Right lobe of liver (tissue), 6 donors: ENCODE data around the gene DLK2. TPM values are rescaled to one million over a fixed set of nuclear protein-coding genes. Genes with fewer than 3 reads are reported as not detected.
"Not testable (repeated sequence)": the region's sequence is repeated elsewhere in the genome, so short reads cannot be mapped to it uniquely, and the experiment has no call there.

Experiments
- ATAC-seq, 4 donors: fragments of 200-7000 bp; cut with Tn5 transposase; one replicate each; pipeline ENCODE4 v1.9.1; 2020; ENCODE audit warnings: mild to moderate bottlenecking in 4 of 4, moderate library complexity in 4 of 4
- DNase-seq, 3 donors: peaks; one replicate each; pipeline ENCODE4 v3.0.0-alpha.2; 2020
- H3K27ac ChIP-seq, 3 donors: fragments of 200-600 bp; one replicate each; pipeline ENCODE4 v1.8.0; 2022
- H3K27me3 ChIP-seq, 2 donors: fragments of 200-600 bp; one replicate each; pipeline ENCODE4 v1.8.0; 2022
- H3K36me3 ChIP-seq, 4 donors: fragments of 200-600 bp; sonication (generic) in 1 of 4; one replicate each; pipeline versions ENCODE4 v1.5.1 to v1.8.0; 2017 to 2022; ENCODE audit warnings: control low read depth in 1 of 4
- H3K4me1 ChIP-seq, 4 donors: fragments of 200-600 bp; sonication (generic) in 1 of 4; one replicate each; pipeline versions ENCODE4 v1.5.1 to v1.8.0; 2017 to 2022; ENCODE audit warnings: control low read depth in 1 of 4
- H3K4me3 ChIP-seq, 3 donors: fragments of 200-600 bp; one replicate each; pipeline ENCODE4 v1.8.0; 2022
- H3K9me3 ChIP-seq, 4 donors: fragments of 200-600 bp; sonication (generic) in 1 of 4; one replicate each; pipeline versions ENCODE4 v1.5.1 to v1.8.0; 2017 to 2022; ENCODE audit warnings: control low read depth in 1 of 4
- CTCF ChIP-seq, 4 donors: fragments of 200-600 bp in 3 of 4; fragments of 450-650 bp in 1 of 4; IDR thresholded peaks; one replicate each; pipeline versions ENCODE4 v1.5.1 to v1.8.0; 2016 to 2022; ENCODE audit warnings: antibody characterized with exemption in 4 of 4, mild to moderate bottlenecking in 2 of 4
- POLR2A ChIP-seq: fragments of 450-650 bp; IDR thresholded peaks from one replicate; pipeline ENCODE4 v1.6.1; 2017; ENCODE audit warnings: antibody characterized with exemption, mild to moderate bottlenecking
- WGBS: methylation state at CpG from one replicate; pipeline ENCODE4 v1.1.6; 2018; ENCODE audit warnings: low coverage, low lambda C conversion rate; ENCODE audit not compliant: insufficient coverage; ENCODE audit errors: missing lambda C conversion rate; 5-methylcytosine and 5-hydroxymethylcytosine counted together
- intact Hi-C, 2 donors: fragments of 100-400 bp; cut with DNase I; formaldehyde crosslinking; loops; one replicate each; pipeline versions ENCODE4 v1.11.2 to v1.14.1; 2022
- total RNA-seq, 6 experiments: library from RNA; depleted of rRNA in 2 of 6; stranded (reverse); fragments of >200 nt in 2 of 6; fragmentation: NEBNext Ultra II Directional in 3 of 6; extraction: Animal tissue kit (Norgen Biotek cat#: 25700) in 3 of 6; gene quantifications; one replicate each; pipeline versions ENCODE4 v1.1.0 to v1.2.4, GENCODE V29; 2016 to 2023
- donor health status: DM: no; HTN: yes; CAD: no.
- donor health status: DM: no; HTN: no; CAD: no.
- donor health status: DM: no; HTN: no; CAD: no.
- donor health status: DM: no; HTN: yes; CAD: no.
- donor health status: DM: no; HTN: yes; CAD: no.

The DLK2 gene
- total RNA-seq, 6 experiments from 2014 or later: 0.13 TPM; not detected in 5

DNA sequence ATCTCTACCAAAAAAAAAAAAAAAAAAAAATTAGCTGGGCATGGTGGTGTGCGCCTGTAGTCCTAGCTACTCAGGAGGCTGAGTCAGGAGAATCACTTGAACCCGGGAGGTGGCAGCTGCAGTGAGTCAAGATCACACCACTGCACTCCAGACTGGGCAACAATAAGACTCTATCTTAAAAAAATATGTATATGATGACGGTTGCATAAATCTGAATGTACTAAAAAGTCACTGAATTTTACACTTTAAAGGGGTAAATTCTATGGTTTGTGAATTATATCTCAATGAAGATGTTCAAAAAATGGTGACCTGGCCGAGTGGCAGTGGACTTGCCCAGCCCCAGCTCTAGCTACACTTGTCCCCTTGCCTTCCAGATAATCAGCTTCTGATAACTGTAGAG is 38.4 kb downstream of the DLK2 start:
- WGBS: 84% methylated on average over 4 of the region's 4 CpGs
- Histone ChIP-seq H3K9me3 (no peaks in the 10 kb centered on the region), H3K36me3 (no peaks in the 10 kb centered on the region), H3K27ac (no peak overlapping the region), H3K4me1 (no peaks in the 10 kb centered on the region), H3K4me3 (no peak overlapping the region), H3K27me3 (no peaks in the 10 kb centered on the region)
- ATAC-seq (no peak), DNase-seq (no peak)
- no peak for TF ChIP-seq POLR2A
- intact Hi-C loops: no loop called here

DNA sequence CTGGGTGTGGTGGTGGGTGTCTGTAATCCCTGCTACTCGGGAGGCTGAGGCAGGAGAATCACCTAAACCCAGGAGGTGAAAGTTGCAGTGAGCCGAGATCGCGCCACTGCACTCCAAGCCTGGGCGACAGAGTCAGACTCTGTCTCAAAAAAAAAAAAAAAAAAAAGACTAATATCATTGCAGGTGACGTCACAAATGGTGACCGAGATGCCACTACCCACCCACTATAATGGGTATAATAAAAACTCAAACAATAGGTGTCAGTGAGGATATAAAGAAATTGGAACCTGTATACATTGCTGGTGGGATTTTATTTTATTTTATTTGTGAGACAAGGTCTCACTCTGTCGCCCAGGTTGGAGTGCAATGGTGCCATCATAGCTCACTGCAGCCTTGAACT is 40.1 kb downstream of the DLK2 start:
- H3K4me1 ChIP-seq, ATAC-seq, intact Hi-C loops, H3K9me3 ChIP-seq, DNase-seq, H3K4me3 ChIP-seq, H3K27me3 ChIP-seq, H3K36me3 ChIP-seq, H3K27ac ChIP-seq: not testable (repeated sequence)
- WGBS: 94% methylated on average over 7 of the region's 8 CpGs

DNA sequence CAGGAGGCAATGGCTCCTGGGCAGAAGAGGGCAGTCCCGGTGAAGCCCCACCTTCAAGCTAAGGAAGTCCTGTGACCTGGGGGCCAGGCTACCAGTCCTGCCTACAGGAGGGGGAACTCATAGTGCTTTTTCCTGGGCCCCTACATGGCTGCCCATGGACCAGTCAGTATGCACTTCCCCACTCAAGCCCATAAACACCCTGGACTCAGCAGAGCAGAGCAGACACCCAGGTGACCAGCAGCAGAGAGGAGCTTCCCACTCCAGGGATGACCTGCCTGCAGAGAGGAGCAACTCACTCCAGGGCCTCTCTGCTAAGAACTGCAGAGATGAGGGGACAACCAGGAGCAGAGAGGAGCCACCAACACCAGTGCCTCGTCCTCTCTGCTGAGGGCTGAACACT is 42.3 kb downstream of the DLK2 start:
- no CpG with 5 or more reads among the region's 2 CpGs for WGBS

GRCh38 chr6:43412541-43412940 is 42.8 kb downstream of the DLK2 start:
- Histone ChIP-seq H3K4me1 (no peaks in the 10 kb centered on the region), H3K9me3 (no peaks in the 10 kb centered on the region), H3K27me3 (no peaks in the 10 kb centered on the region), H3K4me3 (no peak overlapping the region), H3K36me3 (no peaks in the 10 kb centered on the region), H3K27ac (no peak overlapping the region)
- intact Hi-C loops: no loop called here
- TF ChIP-seq CTCF (IDR thresholded peaks at IDR 0.05) (no peak), POLR2A (no peak)
- ATAC-seq (no peak), DNase-seq (no peak)
- WGBS: 70% methylated on average over 4 of the region's 5 CpGs

More for the DNA sequence above, 42.3 kb downstream of the DLK2 start:
- intact Hi-C loops: no loop called here
- no peak for TF ChIP-seq POLR2A
- no peak for TF ChIP-seq CTCF (IDR thresholded peaks at IDR 0.05)
- no peak for DNase-seq
- H3K4me3 ChIP-seq: no peak overlapping the region
- no peak overlapping the region for H3K27ac ChIP-seq
- no peaks in the 10 kb centered on the region for H3K9me3 ChIP-seq
- no peak for ATAC-seq
- no peaks in the 10 kb centered on the region for H3K27me3 ChIP-seq
- H3K4me1 ChIP-seq: no peaks in the 10 kb centered on the region
- H3K36me3 ChIP-seq: no peaks in the 10 kb centered on the region

DNA sequence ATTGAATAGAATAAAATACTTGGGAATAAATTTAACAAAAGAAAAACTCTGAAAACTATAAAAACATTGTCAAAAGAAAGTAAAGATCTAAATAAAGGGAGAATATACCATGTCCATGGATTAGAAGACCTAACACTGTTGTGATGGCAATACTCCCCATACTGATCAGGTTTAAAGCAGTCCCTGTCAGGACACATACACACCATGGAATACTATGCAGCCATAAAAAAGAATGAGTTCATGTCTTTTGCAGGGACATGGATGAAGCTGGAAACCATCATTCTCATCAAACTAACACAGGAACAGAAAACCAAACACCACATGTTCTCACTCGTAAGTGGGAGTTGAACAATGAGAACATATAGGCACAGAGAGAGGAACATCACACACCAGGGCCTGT is 44.6 kb downstream of the DLK2 start:
- ATAC-seq, H3K4me1 ChIP-seq, intact Hi-C loops, H3K9me3 ChIP-seq, H3K36me3 ChIP-seq, H3K27ac ChIP-seq, H3K27me3 ChIP-seq, H3K4me3 ChIP-seq, DNase-seq: not testable (repeated sequence)
- 100% methylated on average over 1 of the region's 1 CpG for WGBS

DNA sequence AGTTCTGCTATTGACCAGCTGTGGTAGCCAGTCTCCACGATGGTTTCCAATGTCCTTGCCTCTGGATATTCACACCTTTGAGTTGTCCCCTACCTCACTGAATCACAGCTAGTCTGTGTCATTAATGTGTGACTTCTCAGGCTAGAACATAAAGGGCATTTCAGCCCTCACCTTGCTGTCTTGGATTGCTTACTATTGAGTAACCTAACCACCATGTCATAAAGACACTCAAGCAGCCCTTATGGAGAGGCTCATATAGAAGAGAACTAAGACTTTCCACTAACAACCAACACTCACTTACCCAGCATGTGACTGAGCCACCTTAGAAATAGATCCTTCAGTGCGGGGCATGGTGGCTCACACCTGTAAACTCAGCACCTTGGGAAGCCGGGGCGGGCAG is 47.1 kb downstream of the DLK2 start:
- no peak for ATAC-seq
- Histone ChIP-seq H3K4me3 (no peak overlapping the region), H3K27ac (no peak overlapping the region), H3K4me1 (no peaks in the 10 kb centered on the region), H3K36me3 (no peaks in the 10 kb centered on the region), H3K27me3 (no peaks in the 10 kb centered on the region), H3K9me3 (no peaks in the 10 kb centered on the region)
- intact Hi-C loops: no loop called here
- WGBS: 94% methylated on average over 4 of the region's 4 CpGs
- no peak for TF ChIP-seq CTCF (IDR thresholded peaks at IDR 0.05)
- no peak for TF ChIP-seq POLR2A
- DNase-seq: no peak
